GM12891 (cell line): ENCODE measurements around the gene TRNT1.

Source experiments
- POLR2A ChIP-seq: IDR thresholded peaks from 2 replicates; pipeline ENCODE4 v1.6.1; 2011; ENCODE audit warnings: low read depth, low read length, control low read depth
- POLR2AphosphoS5 ChIP-seq: IDR thresholded peaks from 2 replicates; pipeline ENCODE4 v1.6.1; 2011; ENCODE audit warnings: low read depth, low read length, control low read depth
- TAF1 ChIP-seq: IDR thresholded peaks from 2 replicates; pipeline ENCODE4 v1.6.1; 2011; ENCODE audit warnings: low read depth, low read length, control low read depth

- TF ChIP-seq POLR2AphosphoS5 = no peak
- no peak for TF ChIP-seq POLR2A
- TF ChIP-seq TAF1 = no peak
Observed at GRCh38 chr3:3149560-3149959, 22.8 kb downstream of the TRNT1 start.
